ENCODE measurements around the gene ERC2.

DNA sequence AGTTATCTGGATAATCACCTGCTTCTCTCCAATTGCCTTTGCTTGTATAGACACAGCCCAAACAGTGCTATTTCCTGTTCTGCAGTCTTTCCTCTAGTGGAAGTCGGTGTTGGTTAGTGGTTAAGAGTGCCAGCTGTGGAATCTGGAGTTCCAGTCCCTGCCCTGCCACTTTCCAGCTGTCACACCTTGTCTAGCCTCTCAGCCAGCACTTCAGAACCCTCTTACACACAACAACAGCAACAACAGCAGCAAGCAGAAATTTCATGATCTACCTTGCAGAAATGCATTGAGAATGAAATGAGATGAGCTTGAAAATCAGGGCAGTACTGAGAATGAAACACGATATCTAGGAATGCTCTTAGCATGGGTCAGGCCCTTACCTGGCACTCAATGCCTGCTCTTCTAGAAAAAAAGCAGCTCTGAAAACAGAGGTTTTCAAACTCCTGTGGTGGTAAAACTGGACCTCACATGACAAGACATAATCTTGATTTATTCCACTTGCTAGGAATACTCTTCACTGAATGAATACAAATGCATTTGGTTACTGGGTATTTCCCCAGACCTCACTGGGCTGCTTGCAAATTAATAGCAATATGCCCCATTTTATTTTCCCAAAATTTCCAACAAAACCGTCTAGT is 977.9 kb downstream of the ERC2 start:
- TF ChIP-seq EZH2 (IDR thresholded peaks at IDR 0.05; ENCODE audit: low read length, unreplicated experiment) (no peak), EZH2phosphoT487 (IDR thresholded peaks at IDR 0.05; ENCODE audit: borderline replicate concordance, low read length) (no peak)
- TF ChIP-seq, protein P1, sequence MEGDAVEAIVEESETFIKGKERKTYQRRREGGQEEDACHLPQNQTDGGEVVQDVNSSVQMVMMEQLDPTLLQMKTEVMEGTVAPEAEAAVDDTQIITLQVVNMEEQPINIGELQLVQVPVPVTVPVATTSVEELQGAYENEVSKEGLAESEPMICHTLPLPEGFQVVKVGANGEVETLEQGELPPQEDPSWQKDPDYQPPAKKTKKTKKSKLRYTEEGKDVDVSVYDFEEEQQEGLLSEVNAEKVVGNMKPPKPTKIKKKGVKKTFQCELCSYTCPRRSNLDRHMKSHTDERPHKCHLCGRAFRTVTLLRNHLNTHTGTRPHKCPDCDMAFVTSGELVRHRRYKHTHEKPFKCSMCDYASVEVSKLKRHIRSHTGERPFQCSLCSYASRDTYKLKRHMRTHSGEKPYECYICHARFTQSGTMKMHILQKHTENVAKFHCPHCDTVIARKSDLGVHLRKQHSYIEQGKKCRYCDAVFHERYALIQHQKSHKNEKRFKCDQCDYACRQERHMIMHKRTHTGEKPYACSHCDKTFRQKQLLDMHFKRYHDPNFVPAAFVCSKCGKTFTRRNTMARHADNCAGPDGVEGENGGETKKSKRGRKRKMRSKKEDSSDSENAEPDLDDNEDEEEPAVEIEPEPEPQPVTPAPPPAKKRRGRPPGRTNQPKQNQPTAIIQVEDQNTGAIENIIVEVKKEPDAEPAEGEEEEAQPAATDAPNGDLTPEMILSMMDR (conservative IDR thresholded peaks at IDR 0.05; ENCODE audit: low read depth, low read length): no peak

Measured in PC-3 (cell line).